HepG2 (cell line): ENCODE results near the gene ITGB2. TPM values are rescaled to one million over a fixed set of nuclear protein-coding genes. Genes with fewer than 3 reads are reported as not detected.
A peak's percentile ranks its signal among the peaks of the same experiment; 100 is the strongest.

Experiments used
- ARID5B ChIP-seq: IDR thresholded peaks from 2 replicates; pipeline ENCODE4 v1.4.0; 2020; ENCODE audit warnings: mild to moderate bottlenecking, missing genetic modification reagents
- ELF1 ChIP-seq: sonication (generic); formaldehyde crosslinking; IDR thresholded peaks from 2 replicates; pipeline ENCODE4 v1.4.0; 2020; ENCODE audit warnings: missing genetic modification reagents
- ETV5 ChIP-seq: IDR thresholded peaks from 2 replicates; pipeline ENCODE4 v1.6.1; 2018; ENCODE audit warnings: missing biosample characterization, missing genetic modification reagents, inconsistent platforms, borderline replicate concordance
- IRF9 ChIP-seq: sonication (generic); formaldehyde crosslinking; IDR thresholded peaks from 2 replicates; pipeline ENCODE4 v1.8.0; 2022; ENCODE audit warnings: missing genetic modification reagents, mild to moderate bottlenecking, borderline replicate concordance
- IRX3 ChIP-seq: sonication (generic); formaldehyde crosslinking; IDR thresholded peaks from 2 replicates; pipeline ENCODE4 v1.8.1; 2023; ENCODE audit warnings: mild to moderate bottlenecking, low read depth, missing genetic modification reagents, borderline replicate concordance
- KDM2A ChIP-seq: sonication (generic); formaldehyde crosslinking; IDR thresholded peaks from 2 replicates; pipeline ENCODE4 v1.4.0; 2020; ENCODE audit warnings: low read depth, missing genetic modification reagents, borderline replicate concordance
- KDM3A ChIP-seq: IDR thresholded peaks from 2 replicates; pipeline ENCODE4 v1.6.1; 2018; ENCODE audit warnings: low read depth, missing compliant biosample characterization
- KDM5B ChIP-seq: sonication (generic); formaldehyde crosslinking; IDR thresholded peaks from 2 replicates; pipeline ENCODE4 v1.4.0; 2020; ENCODE audit warnings: missing genetic modification reagents, mild to moderate bottlenecking, borderline replicate concordance
- KLF15 ChIP-seq: sonication (generic); formaldehyde crosslinking; IDR thresholded peaks from 2 replicates; pipeline ENCODE4 v1.8.1; 2023; ENCODE audit warnings: borderline replicate concordance, mild to moderate bottlenecking, inconsistent platforms, missing genetic modification reagents, mixed read lengths
- MED1 ChIP-seq: sonication (generic); formaldehyde crosslinking; IDR thresholded peaks from 2 replicates; pipeline ENCODE4 v1.4.0; 2020; ENCODE audit warnings: missing genetic modification reagents
- SCMH1 ChIP-seq: sonication (generic); formaldehyde crosslinking; IDR thresholded peaks from 2 replicates; pipeline ENCODE4 v1.9.0; 2021; ENCODE audit warnings: missing genetic modification reagents, mild to moderate bottlenecking, borderline replicate concordance
- TCF12 ChIP-seq, 2 experiments: fragments of 450-650 bp in 1 of 2; sonication (generic) in 1 of 2; formaldehyde crosslinking in 1 of 2; IDR thresholded peaks; 2 replicates each; pipeline versions ENCODE4 v1.6.1 to v1.8.0; 2017 to 2022; ENCODE audit warnings: antibody characterized with exemption in 1 of 2, mild to moderate bottlenecking in 1 of 2, missing genetic modification reagents in 1 of 2, moderate library complexity in 1 of 2
- U2AF2 ChIP-seq: fragments of 200-400 bp; formaldehyde crosslinking; IDR thresholded peaks from 2 replicates; pipeline ENCODE4 v1.6.1; 2017; ENCODE audit warnings: low read depth, mild to moderate bottlenecking, low read length
- YEATS2 ChIP-seq: sonication (generic); formaldehyde crosslinking; IDR thresholded peaks from 2 replicates; pipeline ENCODE4 v1.4.0; 2020; ENCODE audit warnings: missing genetic modification reagents, borderline replicate concordance
- ZBTB10 ChIP-seq: sonication (generic); formaldehyde crosslinking; IDR thresholded peaks from 2 replicates; pipeline ENCODE4 v1.4.0; 2020; ENCODE audit warnings: missing genetic modification reagents, borderline replicate concordance
- ZBTB20 ChIP-seq: sonication (generic); formaldehyde crosslinking; IDR thresholded peaks from 2 replicates; pipeline ENCODE4 v1.8.1; 2023; ENCODE audit warnings: missing genetic modification reagents, low read depth, mild to moderate bottlenecking, borderline replicate concordance
- ZNF282 ChIP-seq: fragments of 450-650 bp; IDR thresholded peaks from 2 replicates; pipeline ENCODE4 v1.6.1; 2018; ENCODE audit not compliant: partially characterized antibody
- ZNF44 ChIP-seq: sonication (generic); formaldehyde crosslinking; IDR thresholded peaks from 2 replicates; pipeline ENCODE4 v1.5.1; 2020; ENCODE audit warnings: mild to moderate bottlenecking, missing genetic modification reagents
- ZNF552 ChIP-seq: sonication (generic); formaldehyde crosslinking; IDR thresholded peaks from 2 replicates; pipeline ENCODE4 v1.9.0; 2022; ENCODE audit warnings: missing genetic modification reagents, mild to moderate bottlenecking, borderline replicate concordance
- polyA plus RNA-seq, 8 experiments: library from polyadenylated mRNA; depleted of rRNA in 3 of 8; stranded (reverse) in 7 of 8; unstranded in 1 of 8; fragments of >200 nt; fragmentation: Illumina TruSeq in 4 of 8; extraction: Trizol in 4 of 8; gene quantifications; 2 replicates each; pipeline versions ENCODE4 v1.2.1 to v1.2.3, GENCODE V29; 2011 to 2016; ENCODE audit warnings: low read depth in 4 of 8, missing spikeins in 1 of 8, mixed read lengths in 1 of 8; ENCODE audit not compliant: insufficient read depth in 1 of 8
- total RNA-seq, 5 experiments: library from RNA; depleted of rRNA; stranded (reverse); fragments of >200 nt; fragmentation: Illumina TruSeq; extraction: Trizol; gene quantifications; 2 replicates each; pipeline ENCODE4 v1.2.3, GENCODE V29; 2016; ENCODE audit warnings: low read depth in 1 of 5
- TF ChIP-seq, protein P1 (sequence below): sonication (generic); formaldehyde crosslinking; IDR thresholded peaks from 2 replicates; pipeline ENCODE4 v1.4.0; 2020; ENCODE audit warnings: mild to moderate bottlenecking, missing genetic modification reagents

ITGB2 gene
- total and polyA plus RNA-seq, 2 of the 13 experiments (the other 11 are each of a cell fraction or from before 2014, with no cell fraction given), result 4.2 to 18.0 TPM

DNA sequence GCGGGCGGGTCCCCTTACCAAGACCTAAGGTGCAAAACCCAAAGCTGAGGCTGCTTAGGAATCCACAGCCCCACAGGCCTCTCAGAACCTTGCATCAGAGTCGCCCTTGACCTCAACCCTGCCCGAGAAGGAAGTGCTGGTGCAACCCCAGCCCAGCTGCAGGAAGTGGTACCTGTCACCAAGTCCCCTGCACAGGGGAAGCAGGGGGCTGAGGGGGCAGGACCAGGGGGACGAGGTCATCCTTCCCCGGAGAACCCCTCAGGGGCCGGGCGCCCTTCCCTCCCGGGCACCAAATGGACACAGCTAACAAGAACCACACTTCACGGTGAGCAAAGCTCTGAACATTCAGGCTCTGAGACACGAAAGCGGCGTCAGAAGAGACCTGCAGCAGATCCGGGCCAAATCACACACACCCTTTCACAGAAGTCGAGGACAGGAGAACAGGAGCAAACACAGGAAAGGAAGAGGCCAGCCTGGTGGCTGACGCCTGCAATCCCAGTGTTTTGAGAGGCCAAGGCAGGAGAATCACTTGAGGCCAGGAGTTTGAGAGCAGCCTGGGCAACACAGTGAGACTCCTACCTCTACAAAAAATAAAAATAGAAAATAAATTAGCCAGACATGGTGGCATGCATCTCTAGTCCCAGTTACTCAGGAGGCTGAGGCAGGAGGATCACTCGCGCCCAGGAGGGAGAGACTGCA, 6.4 kb downstream of the ITGB2 start (continued):
- TF ChIP-seq TCF12 (IDR thresholded peaks at IDR 0.05), result no peak
- TF ChIP-seq TCF12 (CRISPR knock-in tag; IDR thresholded peaks at IDR 0.05), result no peak
- peak; percentile 19; the same call in 1 of the 2 replicates for TF ChIP-seq IRF9 (CRISPR knock-in tag)
- peak; percentile 51; the same call in 1 of the 2 replicates for TF ChIP-seq KDM2A (CRISPR knock-in tag)
- no peak for TF ChIP-seq ZNF282
- no peak for TF ChIP-seq ZBTB20 (CRISPR knock-in tag)
- TF ChIP-seq, protein P1, sequence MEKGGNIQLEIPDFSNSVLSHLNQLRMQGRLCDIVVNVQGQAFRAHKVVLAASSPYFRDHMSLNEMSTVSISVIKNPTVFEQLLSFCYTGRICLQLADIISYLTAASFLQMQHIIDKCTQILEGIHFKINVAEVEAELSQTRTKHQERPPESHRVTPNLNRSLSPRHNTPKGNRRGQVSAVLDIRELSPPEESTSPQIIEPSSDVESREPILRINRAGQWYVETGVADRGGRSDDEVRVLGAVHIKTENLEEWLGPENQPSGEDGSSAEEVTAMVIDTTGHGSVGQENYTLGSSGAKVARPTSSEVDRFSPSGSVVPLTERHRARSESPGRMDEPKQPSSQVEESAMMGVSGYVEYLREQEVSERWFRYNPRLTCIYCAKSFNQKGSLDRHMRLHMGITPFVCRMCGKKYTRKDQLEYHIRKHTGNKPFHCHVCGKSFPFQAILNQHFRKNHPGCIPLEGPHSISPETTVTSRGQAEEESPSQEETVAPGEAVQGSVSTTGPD, result no peak
- peak; percentile 82 for TF ChIP-seq ELF1 (CRISPR knock-in tag)
- no peak; the same call in 1 of the 2 replicates for TF ChIP-seq KDM3A (CRISPR knock-in tag)
- TF ChIP-seq ETV5, result peak; percentile 84
- no peak for TF ChIP-seq U2AF2
- TF ChIP-seq KDM5B, result no peak
- TF ChIP-seq MED1, result peak; percentile 81
- TF ChIP-seq ZNF552, result no peak
- no peak for TF ChIP-seq YEATS2 (CRISPR knock-in tag)
- peak; percentile 77 for TF ChIP-seq ARID5B (CRISPR knock-in tag)
- TF ChIP-seq SCMH1 (CRISPR knock-in tag), result no peak
- TF ChIP-seq KLF15 (CRISPR knock-in tag), result no peak
- TF ChIP-seq IRX3, result no peak
- no peak for TF ChIP-seq ZBTB10
- no peak for TF ChIP-seq ZNF44 (CRISPR knock-in tag)
